ENCODE measurements around the gene RNF41.

DNA sequence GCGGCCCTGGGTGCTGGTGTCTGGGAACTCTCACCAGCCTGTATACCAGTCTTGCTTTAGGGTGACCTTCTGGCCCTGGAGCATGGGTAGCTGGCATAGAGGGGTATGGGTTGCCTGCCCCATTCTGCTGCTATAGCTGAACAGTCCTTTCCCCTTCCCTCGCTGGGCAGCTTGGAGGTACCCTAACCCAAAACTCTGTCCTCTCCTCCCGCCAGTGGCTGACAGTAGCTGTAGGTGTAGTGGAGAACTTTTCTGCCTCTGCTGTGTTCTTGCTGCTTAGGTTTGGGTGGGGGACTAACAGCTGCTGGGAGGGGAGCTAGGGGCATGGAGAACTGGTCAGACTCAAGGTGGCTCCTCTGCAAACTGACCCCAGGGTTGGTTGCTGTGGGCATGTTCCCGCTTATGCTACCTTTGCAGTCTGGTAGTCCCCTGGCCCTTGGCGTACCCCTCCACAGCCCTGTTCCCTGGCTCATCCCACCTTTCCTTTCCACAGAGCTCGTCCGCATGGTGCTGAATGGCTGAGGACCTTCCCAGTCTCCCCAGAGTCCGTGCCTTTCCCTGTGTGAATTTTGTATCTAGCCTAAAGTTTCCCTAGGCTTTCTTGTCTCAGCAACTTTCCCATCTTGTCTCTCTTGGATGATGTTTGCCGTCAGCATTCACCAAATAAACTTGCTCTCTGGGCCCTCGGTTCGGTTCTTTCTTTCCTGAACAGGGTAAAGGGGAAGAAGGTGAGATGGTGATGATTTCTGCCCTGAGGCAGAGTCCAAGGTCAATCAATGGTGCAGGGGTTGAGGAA is 60.6 kb downstream of the RNF41 start:
- TF ChIP-seq, protein P1, sequence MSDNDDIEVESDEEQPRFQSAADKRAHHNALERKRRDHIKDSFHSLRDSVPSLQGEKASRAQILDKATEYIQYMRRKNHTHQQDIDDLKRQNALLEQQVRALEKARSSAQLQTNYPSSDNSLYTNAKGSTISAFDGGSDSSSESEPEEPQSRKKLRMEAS (IDR thresholded peaks at IDR 0.05; ENCODE audit: insufficient read depth, insufficient read length) = no peak
- TF ChIP-seq JUN (IDR thresholded peaks at IDR 0.05; ENCODE audit: borderline replicate concordance, insufficient read depth, insufficient read length, low read depth) (no peak), EZH2 (IDR thresholded peaks at IDR 0.05; ENCODE audit: borderline replicate concordance, low read depth, low read length, severe bottlenecking) (no peak), MYC (IDR thresholded peaks at IDR 0.05; ENCODE audit: low read depth, low read length) (no peak), POLR2A (IDR thresholded peaks at IDR 0.05; ENCODE audit: low read depth, low read length) (no peak), POLR2AphosphoS5 (IDR thresholded peaks at IDR 0.05; ENCODE audit: insufficient read depth, low read depth, low read length) (no peak), FOS (IDR thresholded peaks at IDR 0.05; ENCODE audit: borderline replicate concordance, insufficient read depth, low read length) (no peak)
- TF ChIP-seq, protein P2, sequence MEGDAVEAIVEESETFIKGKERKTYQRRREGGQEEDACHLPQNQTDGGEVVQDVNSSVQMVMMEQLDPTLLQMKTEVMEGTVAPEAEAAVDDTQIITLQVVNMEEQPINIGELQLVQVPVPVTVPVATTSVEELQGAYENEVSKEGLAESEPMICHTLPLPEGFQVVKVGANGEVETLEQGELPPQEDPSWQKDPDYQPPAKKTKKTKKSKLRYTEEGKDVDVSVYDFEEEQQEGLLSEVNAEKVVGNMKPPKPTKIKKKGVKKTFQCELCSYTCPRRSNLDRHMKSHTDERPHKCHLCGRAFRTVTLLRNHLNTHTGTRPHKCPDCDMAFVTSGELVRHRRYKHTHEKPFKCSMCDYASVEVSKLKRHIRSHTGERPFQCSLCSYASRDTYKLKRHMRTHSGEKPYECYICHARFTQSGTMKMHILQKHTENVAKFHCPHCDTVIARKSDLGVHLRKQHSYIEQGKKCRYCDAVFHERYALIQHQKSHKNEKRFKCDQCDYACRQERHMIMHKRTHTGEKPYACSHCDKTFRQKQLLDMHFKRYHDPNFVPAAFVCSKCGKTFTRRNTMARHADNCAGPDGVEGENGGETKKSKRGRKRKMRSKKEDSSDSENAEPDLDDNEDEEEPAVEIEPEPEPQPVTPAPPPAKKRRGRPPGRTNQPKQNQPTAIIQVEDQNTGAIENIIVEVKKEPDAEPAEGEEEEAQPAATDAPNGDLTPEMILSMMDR (IDR thresholded peaks at IDR 0.05; ENCODE audit: extremely low read depth in 1 of 2, insufficient read depth in 1 of 2, low read depth in 1 of 2, low read length in 2 of 2) = no peak

Measured in endothelial cell of umbilical vein (primary cell).